Right atrium auricular region (tissue), 2 donors: ENCODE data around the gene GABBR2. TPM values are rescaled to one million over a fixed set of nuclear protein-coding genes. Genes with fewer than 3 reads are reported as not detected.

Experiments
- DNase-seq: peaks from one replicate; pipeline ENCODE4 v3.0.0-alpha.2; 2019; ENCODE audit warnings: low spot score
- H3K27ac ChIP-seq, 2 donors: fragments of 200-600 bp; sonication (generic); 1 replicate in 1 of 2; 2 replicates in 1 of 2; pipeline ENCODE4 v1.5.1; 2016 to 2019
- H3K27me3 ChIP-seq, 2 donors: fragments of 200-600 bp; sonication (generic); one replicate each; pipeline versions ENCODE4 v1.5.1 to v1.6.0; 2017 to 2019
- H3K36me3 ChIP-seq: fragments of 200-600 bp; sonication (generic); one replicate; pipeline ENCODE4 v1.5.1; 2016
- H3K4me1 ChIP-seq, 2 donors: fragments of 200-600 bp; sonication (generic); one replicate each; pipeline versions ENCODE4 v1.5.1 to v1.6.0; 2017 to 2019
- H3K4me3 ChIP-seq, 2 donors: fragments of 200-600 bp; sonication (generic); 1 replicate in 1 of 2; 2 replicates in 1 of 2; pipeline ENCODE4 v1.5.1; 2017 to 2019; ENCODE audit warnings: mild to moderate bottlenecking in 1 of 2, moderate library complexity in 1 of 2
- H3K9me3 ChIP-seq, 2 donors: fragments of 200-600 bp; sonication (generic); one replicate each; pipeline ENCODE4 v1.5.1; 2019
- total RNA-seq, 2 donors: library from RNA; depleted of rRNA; stranded (reverse); fragments of >200 nt; gene quantifications; one replicate each; pipeline ENCODE4 v1.1.0, GENCODE V29; 2016
- TF ChIP-seq, protein P1 (sequence below), 2 donors: fragments of 200-600 bp; sonication (generic); IDR thresholded peaks; one replicate each; pipeline ENCODE4 v1.5.1; 2019; ENCODE audit warnings: antibody characterized with exemption in 2 of 2

GABBR2 gene
- total RNA-seq, 2 donors from 2014 or later: 0.22 TPM; not detected in 1

DNA sequence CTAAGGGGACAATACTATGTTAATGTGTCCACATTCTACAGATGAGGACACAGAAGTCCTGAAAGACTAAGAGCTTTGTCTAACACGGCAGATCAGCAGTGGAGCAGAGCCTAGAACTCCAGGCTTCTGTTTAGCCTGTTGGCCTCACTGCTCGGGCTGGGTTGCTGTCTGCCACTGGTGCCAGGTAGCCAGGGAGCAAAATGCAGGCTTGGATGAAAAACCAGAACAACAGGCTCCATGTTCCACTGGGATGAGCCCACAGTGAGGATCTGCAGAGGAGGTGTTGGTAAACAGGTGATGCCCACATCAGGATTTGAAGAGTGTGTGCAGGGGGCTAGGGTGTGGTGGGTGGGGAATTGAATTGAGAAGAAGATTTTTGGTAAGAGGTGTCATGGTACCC, 339.3 kb downstream of the GABBR2 start:
- H3K4me1 ChIP-seq: no peaks in the 10 kb centered on the region
- DNase-seq: no peak
- H3K9me3 ChIP-seq: peaks cover 0 to 19% of the 10 kb centered on the region in 2 donors
- H3K27ac ChIP-seq: no peak overlapping the region
- TF ChIP-seq, protein P1, sequence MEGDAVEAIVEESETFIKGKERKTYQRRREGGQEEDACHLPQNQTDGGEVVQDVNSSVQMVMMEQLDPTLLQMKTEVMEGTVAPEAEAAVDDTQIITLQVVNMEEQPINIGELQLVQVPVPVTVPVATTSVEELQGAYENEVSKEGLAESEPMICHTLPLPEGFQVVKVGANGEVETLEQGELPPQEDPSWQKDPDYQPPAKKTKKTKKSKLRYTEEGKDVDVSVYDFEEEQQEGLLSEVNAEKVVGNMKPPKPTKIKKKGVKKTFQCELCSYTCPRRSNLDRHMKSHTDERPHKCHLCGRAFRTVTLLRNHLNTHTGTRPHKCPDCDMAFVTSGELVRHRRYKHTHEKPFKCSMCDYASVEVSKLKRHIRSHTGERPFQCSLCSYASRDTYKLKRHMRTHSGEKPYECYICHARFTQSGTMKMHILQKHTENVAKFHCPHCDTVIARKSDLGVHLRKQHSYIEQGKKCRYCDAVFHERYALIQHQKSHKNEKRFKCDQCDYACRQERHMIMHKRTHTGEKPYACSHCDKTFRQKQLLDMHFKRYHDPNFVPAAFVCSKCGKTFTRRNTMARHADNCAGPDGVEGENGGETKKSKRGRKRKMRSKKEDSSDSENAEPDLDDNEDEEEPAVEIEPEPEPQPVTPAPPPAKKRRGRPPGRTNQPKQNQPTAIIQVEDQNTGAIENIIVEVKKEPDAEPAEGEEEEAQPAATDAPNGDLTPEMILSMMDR (IDR thresholded peaks at IDR 0.05): no peak
- H3K36me3 ChIP-seq: no peaks in the 10 kb centered on the region
- H3K4me3 ChIP-seq: no peak overlapping the region
- no peaks in the 10 kb centered on the region for H3K27me3 ChIP-seq

DNA sequence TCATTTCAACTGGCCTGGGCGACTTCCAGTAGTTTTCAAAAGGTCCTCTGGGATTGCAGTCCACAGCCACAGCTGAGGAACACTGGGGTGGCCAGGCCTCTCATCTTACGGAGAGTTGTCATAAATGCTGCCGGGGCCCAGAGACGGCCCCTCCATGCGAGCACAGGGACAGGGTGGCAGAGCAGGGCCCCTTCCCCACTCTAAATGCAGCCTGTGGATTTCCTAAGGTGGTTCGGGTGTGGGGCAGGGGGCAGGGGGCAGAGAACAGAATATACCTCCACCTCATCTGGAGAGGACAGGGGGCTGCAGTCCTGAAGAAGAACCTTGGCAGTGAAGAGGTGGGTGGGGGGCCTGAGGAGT, 339.7 kb downstream of the GABBR2 start:
- Histone ChIP-seq H3K9me3 (peaks cover 0 to 19% of the 10 kb centered on the region in 2 donors), H3K27ac (no peak overlapping the region), H3K27me3 (no peaks in the 10 kb centered on the region), H3K36me3 (no peaks in the 10 kb centered on the region), H3K4me1 (no peaks in the 10 kb centered on the region), H3K4me3 (no peak overlapping the region)
- TF ChIP-seq, protein P1 (IDR thresholded peaks at IDR 0.05): no peak
- no peak for DNase-seq

DNA sequence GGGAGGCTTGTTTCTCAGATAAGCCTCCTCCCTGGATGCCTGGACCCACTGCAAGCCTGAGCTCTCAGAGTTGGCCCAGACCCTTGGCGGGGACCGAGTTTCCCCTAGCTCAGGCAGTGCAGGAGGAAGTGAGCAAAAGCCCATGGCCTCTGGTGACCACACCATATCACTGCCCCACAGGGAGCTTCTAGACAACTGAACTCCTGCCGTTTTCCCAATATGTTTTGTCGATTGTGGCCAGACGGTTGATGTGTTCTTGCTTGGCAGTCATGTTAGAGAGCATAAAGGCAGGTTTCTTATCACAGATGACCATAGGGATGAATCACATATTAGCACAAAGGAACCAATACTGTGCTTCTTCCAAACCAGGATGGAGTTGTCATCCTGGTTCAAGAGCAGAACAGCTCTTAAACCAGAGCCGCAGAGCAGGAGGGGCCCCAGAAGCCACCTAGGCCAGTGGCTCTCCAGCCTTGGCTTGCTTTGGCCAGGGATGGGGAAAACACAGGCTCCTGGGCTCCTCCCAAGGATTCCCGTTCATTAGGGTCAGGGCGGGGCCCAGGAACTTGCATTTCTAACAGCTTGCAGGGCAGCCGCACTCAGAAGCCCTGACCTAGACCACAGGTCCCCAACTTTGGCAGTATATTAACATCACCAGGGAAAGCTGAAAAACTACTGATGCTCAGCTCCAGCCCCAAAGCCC, 340.2 kb downstream of the GABBR2 start:
- H3K36me3 ChIP-seq: no peaks in the 10 kb centered on the region
- peaks cover 0 to 19% of the 10 kb centered on the region in 2 donors for H3K9me3 ChIP-seq
- no peak overlapping the region for H3K27ac ChIP-seq
- TF ChIP-seq, protein P1 (IDR thresholded peaks at IDR 0.05): no peak
- DNase-seq: no peak
- no peak overlapping the region for H3K4me3 ChIP-seq
- H3K27me3 ChIP-seq: no peaks in the 10 kb centered on the region
- no peaks in the 10 kb centered on the region for H3K4me1 ChIP-seq

DNA sequence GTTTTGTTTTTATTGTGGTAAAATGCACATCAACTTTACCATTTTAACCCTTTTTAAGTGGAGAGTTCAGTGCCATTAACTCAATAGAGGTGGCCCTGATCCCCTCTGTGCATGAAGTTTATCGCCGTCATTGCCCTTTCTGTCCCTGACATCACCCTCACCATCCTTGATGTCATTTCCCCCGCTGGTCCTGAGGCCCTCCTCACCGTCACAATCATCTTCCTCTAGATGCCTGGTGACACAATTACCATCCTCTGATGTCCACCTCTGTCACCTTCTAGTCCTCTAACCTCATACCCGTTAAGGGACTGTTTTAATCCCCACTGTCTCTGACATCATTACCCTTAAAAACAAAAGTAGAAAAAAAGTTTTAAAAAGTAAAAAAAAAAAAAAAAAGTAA, 340.8 kb downstream of the GABBR2 start:
- Histone ChIP-seq H3K36me3 (no peaks in the 10 kb centered on the region), H3K27ac (no peak overlapping the region), H3K27me3 (no peaks in the 10 kb centered on the region), H3K4me1 (no peaks in the 10 kb centered on the region), H3K9me3 (peaks cover 0 to 19% of the 10 kb centered on the region in 2 donors), H3K4me3 (no peak overlapping the region)
- DNase-seq: no peak
- TF ChIP-seq, protein P1 (IDR thresholded peaks at IDR 0.05): no peak

DNA sequence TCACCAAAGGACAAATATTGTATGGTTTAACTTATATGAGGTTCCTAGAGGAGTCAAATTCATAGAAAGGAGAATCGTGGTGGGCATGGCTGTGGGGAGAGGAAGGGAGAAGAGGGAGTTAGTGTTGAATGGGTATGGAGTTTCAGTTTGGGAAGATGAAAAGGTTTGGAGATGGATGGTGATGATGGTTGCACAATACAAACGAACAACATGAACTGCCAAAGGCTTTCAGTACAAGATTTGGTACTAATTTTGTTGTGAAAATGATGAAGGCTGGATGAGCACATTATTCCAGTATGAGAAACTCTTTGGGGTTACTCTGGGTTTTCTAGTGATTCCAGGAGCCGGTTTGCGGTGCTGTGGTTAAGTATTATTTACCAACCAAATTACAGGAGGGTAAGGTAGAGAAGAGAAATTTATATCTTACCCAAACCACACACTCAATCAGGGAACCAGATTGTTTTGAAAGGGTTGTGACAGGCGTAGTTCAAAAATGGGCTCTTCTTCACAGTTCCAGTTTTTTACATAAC, 341.3 kb downstream of the GABBR2 start:
- Histone ChIP-seq H3K4me1 (no peaks in the 10 kb centered on the region), H3K36me3 (no peaks in the 10 kb centered on the region), H3K4me3 (no peak overlapping the region), H3K27me3 (no peaks in the 10 kb centered on the region), H3K27ac (no peak overlapping the region), H3K9me3 (peaks cover 0 to 19% of the 10 kb centered on the region in 2 donors)
- TF ChIP-seq, protein P1 (IDR thresholded peaks at IDR 0.05): no peak
- DNase-seq: no peak

DNA sequence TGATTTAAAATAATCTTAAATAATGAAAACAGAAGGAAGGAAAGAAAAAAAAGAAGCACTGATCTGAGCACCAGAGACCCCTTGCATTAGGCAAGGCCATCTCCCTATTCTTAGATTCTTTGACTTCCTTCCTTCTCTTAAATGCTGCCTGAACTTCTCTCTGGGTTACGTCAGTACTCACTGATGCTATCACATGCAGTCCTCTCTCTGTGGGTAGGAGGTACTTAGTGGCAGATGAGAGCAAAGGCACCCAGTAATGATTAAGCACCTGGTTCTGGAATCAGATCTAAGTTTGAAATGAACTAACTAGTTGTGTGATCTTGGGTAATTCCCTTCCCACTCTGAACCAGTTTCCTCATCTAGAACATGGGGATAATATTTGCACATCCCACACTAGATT, 343.0 kb downstream of the GABBR2 start:
- H3K36me3 ChIP-seq: no peaks in the 10 kb centered on the region
- TF ChIP-seq, protein P1 (IDR thresholded peaks at IDR 0.05): no peak
- DNase-seq: no peak

More for the DNA sequence above, 343.0 kb downstream of the GABBR2 start:
- Histone ChIP-seq H3K4me1 (no peaks in the 10 kb centered on the region), H3K27ac (no peak overlapping the region), H3K4me3 (no peak overlapping the region), H3K9me3 (peaks cover 0 to 19% of the 10 kb centered on the region in 2 donors), H3K27me3 (no peaks in the 10 kb centered on the region)
